DND-41 (cell line): Measurements from ENCODE around the gene FAM219A.

Experiments used
- ATAC-seq: fragments of 200-7000 bp; cut with Tn5 transposase; 3 replicates; pipeline ENCODE4 v1.9.1; 2021; ENCODE audit warnings: low read depth; ENCODE audit not compliant: insufficient read depth
- DNase-seq: peaks from one replicate; pipeline ENCODE4 v3.0.0-alpha.2; 2020
- H2AFZ ChIP-seq: 2 replicates; pipeline ENCODE4 v1.6.0; 2012; ENCODE audit warnings: low read depth, low read length
- H3K27ac ChIP-seq: 2 replicates; pipeline ENCODE4 v1.5.1; 2012; ENCODE audit warnings: low read length, inconsistent platforms
- H3K27me3 ChIP-seq: fragments of 200-600 bp; sonication (generic); 2 replicates; pipeline ENCODE4 v1.6.0; 2012; ENCODE audit warnings: low read length, mild to moderate bottlenecking, inconsistent platforms; ENCODE audit not compliant: insufficient read depth, poor library complexity
- H3K36me3 ChIP-seq: 2 replicates; pipeline ENCODE4 v1.5.1; 2012; ENCODE audit warnings: low read length, inconsistent platforms; ENCODE audit not compliant: insufficient read depth
- H3K4me1 ChIP-seq: 2 replicates; pipeline ENCODE4 v1.5.1; 2012; ENCODE audit warnings: mild to moderate bottlenecking, low read length; ENCODE audit not compliant: insufficient read depth
- H3K4me2 ChIP-seq: 2 replicates; pipeline ENCODE4 v1.6.0; 2012; ENCODE audit warnings: mild to moderate bottlenecking, moderate library complexity, low read length, inconsistent platforms; ENCODE audit not compliant: insufficient read depth
- H3K4me3 ChIP-seq, 2 experiments: fragments of 200-600 bp in 1 of 2; shearing (Covaris generic) in 1 of 2; 2 replicates each; pipeline ENCODE4 v1.5.1; 2012 to 2016; ENCODE audit warnings: inconsistent platforms in 2 of 2, low read length in 2 of 2, mild to moderate bottlenecking in 2 of 2, low read depth in 1 of 2, moderate library complexity in 1 of 2
- H3K79me2 ChIP-seq: 2 replicates; pipeline ENCODE4 v1.6.0; 2012; ENCODE audit warnings: low read length, inconsistent platforms; ENCODE audit not compliant: insufficient read depth
- H3K9ac ChIP-seq: 2 replicates; pipeline ENCODE4 v1.6.0; 2012; ENCODE audit warnings: low read depth, mild to moderate bottlenecking, inconsistent platforms, low read length, moderate library complexity
- H3K9me3 ChIP-seq: 2 replicates; pipeline ENCODE4 v1.5.1; 2012; ENCODE audit warnings: low read length, moderate library complexity, mild to moderate bottlenecking, inconsistent platforms; ENCODE audit not compliant: insufficient read depth, severe bottlenecking
- H4K20me1 ChIP-seq: 2 replicates; pipeline ENCODE4 v1.6.0; 2012; ENCODE audit warnings: low read length; ENCODE audit not compliant: insufficient read depth
- EZH2 ChIP-seq: IDR thresholded peaks from 3 replicates; pipeline ENCODE4 v1.6.1; 2012; ENCODE audit warnings: borderline replicate concordance, low read depth, mild to moderate bottlenecking, moderate library complexity, low read length, inconsistent platforms; ENCODE audit not compliant: severe bottlenecking
- TF ChIP-seq, protein P1 (sequence below): IDR thresholded peaks from 2 replicates; pipeline ENCODE4 v1.5.1; 2012; ENCODE audit warnings: borderline replicate concordance, low read length, moderate library complexity, mild to moderate bottlenecking; ENCODE audit not compliant: poor library complexity, severe bottlenecking; ENCODE audit errors: extremely low read depth

The FAM219A gene

DNA sequence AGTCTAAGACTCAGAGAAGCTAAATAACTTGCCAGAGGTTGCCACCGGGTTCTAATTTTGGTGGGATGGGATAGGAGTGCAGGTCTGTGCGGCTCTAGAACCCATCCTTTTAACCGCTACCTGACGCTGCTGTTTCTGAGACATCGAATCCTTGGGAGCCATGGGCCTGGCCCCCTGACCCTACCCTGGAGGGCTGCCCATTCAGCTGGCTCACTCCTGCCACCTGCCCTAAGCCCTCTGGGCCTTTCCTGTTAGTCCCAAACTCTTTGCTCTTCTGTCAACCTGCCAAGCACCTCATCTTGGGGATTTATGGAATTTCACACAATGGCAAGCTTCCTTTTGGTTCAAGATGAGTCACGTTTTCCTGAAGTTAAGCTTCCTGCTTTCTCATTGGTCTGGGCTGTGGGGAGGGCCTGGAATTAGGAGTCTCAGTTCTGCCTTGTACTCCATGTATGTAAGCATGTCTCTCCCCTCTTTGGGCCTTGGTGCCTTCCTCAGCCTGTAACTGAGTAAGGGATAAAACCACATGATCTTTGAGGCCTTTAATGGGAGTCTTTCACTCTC lies 37.9 kb upstream of the FAM219A start:
- no peak for ATAC-seq
- H4K20me1 ChIP-seq = no peaks in the 10 kb centered on the region
- no peak for DNase-seq

DNA sequence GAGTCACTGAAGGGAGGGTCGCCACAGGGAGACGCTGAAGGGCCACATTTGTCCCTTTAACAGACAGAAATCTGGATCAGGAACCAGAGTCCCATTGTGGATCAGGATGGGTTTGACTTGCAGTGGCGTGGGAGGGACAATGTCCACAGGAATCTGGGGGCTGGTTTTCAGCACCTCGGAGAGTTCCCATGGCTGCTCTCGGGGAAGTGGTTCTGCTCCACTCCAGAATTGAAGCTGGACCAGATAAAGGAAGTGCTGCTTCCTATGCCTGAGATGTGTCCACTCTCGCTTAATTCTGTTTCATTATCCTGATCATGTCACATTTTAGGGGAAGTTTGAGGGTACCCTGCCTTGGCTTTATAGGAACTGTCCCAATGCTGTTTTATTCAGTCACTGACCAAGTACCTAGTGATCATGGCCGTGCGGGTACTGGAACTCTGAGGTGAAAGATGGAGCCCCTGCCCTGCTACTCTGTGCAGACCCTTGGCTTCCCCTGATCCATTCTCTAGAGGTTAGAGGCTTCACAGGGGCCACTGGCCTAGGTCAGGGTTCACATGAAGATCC lies 35.7 kb upstream of the FAM219A start:
- ATAC-seq = peak; percentile 79
- TF ChIP-seq, protein P1, sequence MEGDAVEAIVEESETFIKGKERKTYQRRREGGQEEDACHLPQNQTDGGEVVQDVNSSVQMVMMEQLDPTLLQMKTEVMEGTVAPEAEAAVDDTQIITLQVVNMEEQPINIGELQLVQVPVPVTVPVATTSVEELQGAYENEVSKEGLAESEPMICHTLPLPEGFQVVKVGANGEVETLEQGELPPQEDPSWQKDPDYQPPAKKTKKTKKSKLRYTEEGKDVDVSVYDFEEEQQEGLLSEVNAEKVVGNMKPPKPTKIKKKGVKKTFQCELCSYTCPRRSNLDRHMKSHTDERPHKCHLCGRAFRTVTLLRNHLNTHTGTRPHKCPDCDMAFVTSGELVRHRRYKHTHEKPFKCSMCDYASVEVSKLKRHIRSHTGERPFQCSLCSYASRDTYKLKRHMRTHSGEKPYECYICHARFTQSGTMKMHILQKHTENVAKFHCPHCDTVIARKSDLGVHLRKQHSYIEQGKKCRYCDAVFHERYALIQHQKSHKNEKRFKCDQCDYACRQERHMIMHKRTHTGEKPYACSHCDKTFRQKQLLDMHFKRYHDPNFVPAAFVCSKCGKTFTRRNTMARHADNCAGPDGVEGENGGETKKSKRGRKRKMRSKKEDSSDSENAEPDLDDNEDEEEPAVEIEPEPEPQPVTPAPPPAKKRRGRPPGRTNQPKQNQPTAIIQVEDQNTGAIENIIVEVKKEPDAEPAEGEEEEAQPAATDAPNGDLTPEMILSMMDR = no peak
- TF ChIP-seq EZH2 = no peak
- peak; percentile 59 for DNase-seq

More for the DNA sequence above, 37.9 kb upstream of the FAM219A start:
- Histone ChIP-seq H3K36me3 (no peaks in the 10 kb centered on the region), H3K27ac (no peak overlapping the region), H2AFZ (no peak overlapping the region), H3K9me3 (no peaks in the 10 kb centered on the region), H3K79me2 (no peaks in the 10 kb centered on the region), H3K4me2 (no peak overlapping the region), H3K27me3 (peaks cover 4% of the 10 kb centered on the region), H3K9ac (no peak overlapping the region), H3K4me1 (no peaks in the 10 kb centered on the region), H3K4me3 (no peak overlapping the region)
- no peak for TF ChIP-seq EZH2
- TF ChIP-seq, protein P1 = no peak

DNA sequence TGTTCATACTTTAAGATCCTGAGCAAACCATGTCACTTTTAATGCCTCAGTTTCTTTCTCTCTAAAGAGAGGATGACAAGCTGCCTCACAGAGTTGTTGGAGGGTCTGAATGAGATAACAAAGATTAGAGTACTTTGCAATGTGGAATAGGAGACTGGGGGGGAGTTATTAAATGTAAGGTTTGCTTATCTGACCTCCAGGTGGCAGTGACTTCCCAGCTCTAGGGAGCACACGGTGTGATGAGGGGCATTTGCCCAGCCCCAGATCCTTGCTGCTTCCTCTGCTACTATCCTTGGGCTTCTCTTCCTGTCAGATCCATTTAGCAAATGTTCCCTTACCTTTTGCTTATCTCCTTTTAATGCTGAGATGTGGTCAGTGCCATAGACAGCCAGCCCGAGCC lies 33.7 kb upstream of the FAM219A start:
- Histone ChIP-seq H3K27me3 (no peaks in the 10 kb centered on the region), H4K20me1 (no peaks in the 10 kb centered on the region), H2AFZ (no peak overlapping the region), H3K4me2 (no peak overlapping the region), H3K9ac (no peak overlapping the region), H3K27ac (no peak overlapping the region), H3K36me3 (no peaks in the 10 kb centered on the region), H3K4me3 (no peak overlapping the region), H3K9me3 (no peaks in the 10 kb centered on the region), H3K79me2 (no peaks in the 10 kb centered on the region), H3K4me1 (no peaks in the 10 kb centered on the region)
- no peak for ATAC-seq
- TF ChIP-seq, protein P1 = no peak
- TF ChIP-seq EZH2 = no peak
- no peak for DNase-seq

More for the DNA sequence above, 35.7 kb upstream of the FAM219A start:
- Histone ChIP-seq H3K4me2 (no peak overlapping the region), H3K27ac (no peak overlapping the region), H3K27me3 (no peaks in the 10 kb centered on the region), H3K36me3 (no peaks in the 10 kb centered on the region), H3K9me3 (no peaks in the 10 kb centered on the region), H2AFZ (no peak overlapping the region), H3K4me1 (no peaks in the 10 kb centered on the region), H3K79me2 (no peaks in the 10 kb centered on the region), H3K9ac (no peak overlapping the region), H4K20me1 (no peaks in the 10 kb centered on the region), H3K4me3 (no peak overlapping the region)
